Measurements from ENCODE around the gene CST7.

The CST7 gene

GRCh38 chr20:24965065-24965919, 16.2 kb downstream of the CST7 start:
- TF ChIP-seq, protein P1, sequence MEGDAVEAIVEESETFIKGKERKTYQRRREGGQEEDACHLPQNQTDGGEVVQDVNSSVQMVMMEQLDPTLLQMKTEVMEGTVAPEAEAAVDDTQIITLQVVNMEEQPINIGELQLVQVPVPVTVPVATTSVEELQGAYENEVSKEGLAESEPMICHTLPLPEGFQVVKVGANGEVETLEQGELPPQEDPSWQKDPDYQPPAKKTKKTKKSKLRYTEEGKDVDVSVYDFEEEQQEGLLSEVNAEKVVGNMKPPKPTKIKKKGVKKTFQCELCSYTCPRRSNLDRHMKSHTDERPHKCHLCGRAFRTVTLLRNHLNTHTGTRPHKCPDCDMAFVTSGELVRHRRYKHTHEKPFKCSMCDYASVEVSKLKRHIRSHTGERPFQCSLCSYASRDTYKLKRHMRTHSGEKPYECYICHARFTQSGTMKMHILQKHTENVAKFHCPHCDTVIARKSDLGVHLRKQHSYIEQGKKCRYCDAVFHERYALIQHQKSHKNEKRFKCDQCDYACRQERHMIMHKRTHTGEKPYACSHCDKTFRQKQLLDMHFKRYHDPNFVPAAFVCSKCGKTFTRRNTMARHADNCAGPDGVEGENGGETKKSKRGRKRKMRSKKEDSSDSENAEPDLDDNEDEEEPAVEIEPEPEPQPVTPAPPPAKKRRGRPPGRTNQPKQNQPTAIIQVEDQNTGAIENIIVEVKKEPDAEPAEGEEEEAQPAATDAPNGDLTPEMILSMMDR (IDR thresholded peaks at IDR 0.05; ENCODE audit: low read depth, low read length), result no peak
- DNase-seq (ENCODE audit: extremely low read depth, low read depth), result no peak

GRCh38 chr20:24966317-24967012, 17.4 kb downstream of the CST7 start:
- TF ChIP-seq, protein P1 (IDR thresholded peaks at IDR 0.05; ENCODE audit: low read depth, low read length), result no peak
- no peak for DNase-seq (ENCODE audit: extremely low read depth, low read depth)

DNA sequence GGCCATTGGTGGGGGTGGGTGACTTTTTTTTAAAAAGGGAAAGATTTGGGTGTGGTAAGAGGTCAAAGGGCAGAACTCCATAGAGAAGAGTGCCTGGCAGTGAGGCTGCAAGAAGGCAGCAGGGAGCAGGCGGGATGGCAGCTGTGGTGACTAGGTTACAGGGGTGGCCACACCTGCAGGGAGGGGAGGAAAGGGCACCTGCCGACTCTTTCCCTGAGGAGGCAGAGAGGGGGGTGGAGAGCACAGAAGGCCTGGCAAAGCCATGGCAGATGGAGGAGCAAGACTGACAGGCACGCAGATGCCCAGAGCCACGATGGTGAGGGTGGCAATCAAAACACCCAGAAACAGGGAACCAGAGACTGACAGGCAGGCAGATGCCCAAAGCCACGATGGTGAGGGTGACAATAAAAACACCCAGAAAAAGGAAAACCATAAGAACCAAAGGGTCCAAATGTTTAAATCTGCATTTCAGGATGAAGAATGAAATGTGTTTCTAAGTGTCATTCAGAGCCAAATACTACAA, 19.3 kb downstream of the CST7 start:
- no peak for DNase-seq (ENCODE audit: extremely low read depth, low read depth)

GRCh38 chr20:24969186-24970029, 20.3 kb downstream of the CST7 start:
- DNase-seq (ENCODE audit: extremely low read depth, low read depth), result no peak
- TF ChIP-seq, protein P1 (IDR thresholded peaks at IDR 0.05; ENCODE audit: low read depth, low read length), result no peak

More for the DNA sequence above, 19.3 kb downstream of the CST7 start:
- TF ChIP-seq, protein P1 (IDR thresholded peaks at IDR 0.05; ENCODE audit: low read depth, low read length), result no peak

GRCh38 chr20:24970030-24970553, 21.0 kb downstream of the CST7 start:
- no peak for DNase-seq (ENCODE audit: extremely low read depth, low read depth)
- TF ChIP-seq, protein P1 (IDR thresholded peaks at IDR 0.05; ENCODE audit: low read depth, low read length), result no peak

- DNase-seq (ENCODE audit: extremely low read depth, low read depth), result no peak
- TF ChIP-seq, protein P1 (IDR thresholded peaks at IDR 0.05; ENCODE audit: low read depth, low read length), result no peak
These were observed 21.7 kb downstream of the CST7 start for GRCh38 chr20:24970754-24971153.

Measured in AG09319 (cell line).